PC-3 (cell line): Measurements from ENCODE around the gene ZNF678.

Source experiments
- EZH2 ChIP-seq: fragments of 300-600 bp; sonication (generic); IDR thresholded peaks from one replicate; pipeline ENCODE4 v1.6.1; 2017; ENCODE audit warnings: antibody characterized with exemption, mild to moderate bottlenecking, low read length; ENCODE audit not compliant: unreplicated experiment
- TF ChIP-seq, protein P1 (sequence below): fragments of 300-600 bp; sonication (generic); conservative IDR thresholded peaks from 2 replicates; pipeline ENCODE4 v1.5.1; 2017; ENCODE audit warnings: antibody characterized with exemption, low read depth, mild to moderate bottlenecking, low read length

DNA sequence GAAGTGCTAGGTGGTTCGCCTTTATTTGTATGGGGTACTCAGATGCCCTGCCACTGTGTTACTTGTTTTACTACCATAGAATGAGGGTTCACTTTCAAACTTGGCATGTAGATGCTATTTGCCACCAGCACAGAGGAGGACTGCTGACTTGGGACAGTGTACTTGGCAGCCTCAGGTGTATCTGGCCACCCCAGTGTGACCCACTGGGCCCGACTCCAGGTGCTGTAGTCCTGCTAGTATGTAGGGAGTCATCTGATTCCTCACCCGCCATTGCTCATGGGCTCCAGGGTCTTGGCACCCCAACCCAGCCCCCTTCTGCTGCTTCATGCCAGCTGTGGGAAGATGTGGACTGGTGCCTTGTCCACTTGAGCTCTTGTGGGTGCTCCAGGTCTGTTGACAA, 40.0 kb downstream of the ZNF678 start:
- TF ChIP-seq, protein P1, sequence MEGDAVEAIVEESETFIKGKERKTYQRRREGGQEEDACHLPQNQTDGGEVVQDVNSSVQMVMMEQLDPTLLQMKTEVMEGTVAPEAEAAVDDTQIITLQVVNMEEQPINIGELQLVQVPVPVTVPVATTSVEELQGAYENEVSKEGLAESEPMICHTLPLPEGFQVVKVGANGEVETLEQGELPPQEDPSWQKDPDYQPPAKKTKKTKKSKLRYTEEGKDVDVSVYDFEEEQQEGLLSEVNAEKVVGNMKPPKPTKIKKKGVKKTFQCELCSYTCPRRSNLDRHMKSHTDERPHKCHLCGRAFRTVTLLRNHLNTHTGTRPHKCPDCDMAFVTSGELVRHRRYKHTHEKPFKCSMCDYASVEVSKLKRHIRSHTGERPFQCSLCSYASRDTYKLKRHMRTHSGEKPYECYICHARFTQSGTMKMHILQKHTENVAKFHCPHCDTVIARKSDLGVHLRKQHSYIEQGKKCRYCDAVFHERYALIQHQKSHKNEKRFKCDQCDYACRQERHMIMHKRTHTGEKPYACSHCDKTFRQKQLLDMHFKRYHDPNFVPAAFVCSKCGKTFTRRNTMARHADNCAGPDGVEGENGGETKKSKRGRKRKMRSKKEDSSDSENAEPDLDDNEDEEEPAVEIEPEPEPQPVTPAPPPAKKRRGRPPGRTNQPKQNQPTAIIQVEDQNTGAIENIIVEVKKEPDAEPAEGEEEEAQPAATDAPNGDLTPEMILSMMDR, result no peak
- no peak for TF ChIP-seq EZH2
